ENCODE results near the gene TTC27.

DNA sequence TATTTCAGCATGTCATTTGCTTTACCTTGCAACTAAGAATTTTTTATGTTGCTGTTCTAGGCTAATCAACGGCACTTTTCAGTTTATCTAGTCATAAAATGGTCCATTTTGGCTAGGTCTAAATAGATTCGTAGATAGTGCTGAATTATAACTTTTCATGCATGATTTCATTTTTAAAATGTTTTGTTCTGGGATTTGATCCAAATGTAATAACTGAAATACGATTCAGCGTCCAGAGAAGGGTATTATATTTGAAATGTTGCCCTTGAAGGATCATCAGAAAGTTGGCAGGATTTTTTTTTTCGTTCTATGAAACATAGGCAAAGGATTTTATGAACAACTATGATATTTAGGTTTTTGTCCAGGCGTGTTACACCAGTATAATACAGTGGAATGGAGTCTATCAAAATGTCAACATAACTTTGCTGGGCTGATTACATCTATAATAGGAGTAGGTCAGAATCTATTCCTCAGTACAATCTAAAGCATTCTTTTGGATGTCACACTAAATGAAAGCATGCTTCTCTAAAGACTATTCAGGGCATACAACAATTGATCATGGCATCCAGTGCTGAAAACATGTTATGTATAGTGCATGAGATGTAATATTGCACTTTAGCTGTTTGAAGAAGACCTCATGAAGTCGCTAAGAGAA lies 24.8 kb downstream of the TTC27 start:
- TF ChIP-seq POLR2AphosphoS5 (IDR thresholded peaks at IDR 0.05; ENCODE audit: borderline replicate concordance, low read depth, low read length) = no peak
- no peak for TF ChIP-seq EZH2 (IDR thresholded peaks at IDR 0.05)
- TF ChIP-seq FOXP2 (optimal IDR thresholded peaks at IDR 0.05; ENCODE audit: control extremely low read depth, extremely low read length, insufficient read depth) = no peak
